ENCODE measurements around the gene WDR35.
"Not testable (repeated sequence)": the region's sequence is repeated elsewhere in the genome, so short reads cannot be mapped to it uniquely, and the experiment has no call there.

WDR35 gene

GRCh38 chr2:19942199-19942598, 47.7 kb downstream of the WDR35 start:
- TF ChIP-seq POLR2A (IDR thresholded peaks at IDR 0.05; ENCODE audit: low read length) (no peak), GATA1 (IDR thresholded peaks at IDR 0.05; ENCODE audit: low read depth, low read length) (no peak)
- no peak for DNase-seq

GRCh38 chr2:19937004-19937403, 52.9 kb downstream of the WDR35 start:
- TF ChIP-seq POLR2A (IDR thresholded peaks at IDR 0.05; ENCODE audit: low read length) (no peak), GATA1 (IDR thresholded peaks at IDR 0.05; ENCODE audit: low read depth, low read length) (no peak)
- DNase-seq: peak; percentile 45 to 59

GRCh38 chr2:19936203-19936602, 53.7 kb downstream of the WDR35 start:
- TF ChIP-seq POLR2A (IDR thresholded peaks at IDR 0.05; ENCODE audit: low read length) (no peak), GATA1 (IDR thresholded peaks at IDR 0.05; ENCODE audit: low read depth, low read length) (no peak)
- DNase-seq: no peak

- no peak for TF ChIP-seq GATA1 (IDR thresholded peaks at IDR 0.05; ENCODE audit: low read depth, low read length)
- no peak for TF ChIP-seq POLR2A (IDR thresholded peaks at IDR 0.05; ENCODE audit: low read length)
- no peak for DNase-seq
Measured at GRCh38 chr2:19933351-19933981, 56.4 kb downstream of the WDR35 start.

- no peak for DNase-seq
- TF ChIP-seq POLR2A (IDR thresholded peaks at IDR 0.05; ENCODE audit: low read length): no peak
Measured at GRCh38 chr2:19932928-19933327, 57.0 kb downstream of the WDR35 start.

- DNase-seq: peak in 1 of 2 experiments; percentile 32
- no peak for TF ChIP-seq POLR2A (IDR thresholded peaks at IDR 0.05; ENCODE audit: low read length)
- TF ChIP-seq GATA1 (IDR thresholded peaks at IDR 0.05; ENCODE audit: low read depth, low read length): no peak
Measured at GRCh38 chr2:19929226-19929625, 60.7 kb downstream of the WDR35 start.

GRCh38 chr2:19927816-19928215, 62.1 kb downstream of the WDR35 start:
- peak; percentile 4 to 19 for DNase-seq

GRCh38 chr2:19924526-19924925, 65.4 kb downstream of the WDR35 start:
- DNase-seq: peak in 1 of 2 experiments; percentile 10

GRCh38 chr2:19922188-19922587, 67.7 kb downstream of the WDR35 start:
- DNase-seq: not testable (repeated sequence)

GRCh38 chr2:19916385-19916950, 73.4 kb downstream of the WDR35 start:
- no peak for TF ChIP-seq POLR2A (IDR thresholded peaks at IDR 0.05; ENCODE audit: low read length)
- TF ChIP-seq GATA1 (IDR thresholded peaks at IDR 0.05; ENCODE audit: low read depth, low read length): no peak
- no peak for DNase-seq

- TF ChIP-seq POLR2A (IDR thresholded peaks at IDR 0.05; ENCODE audit: low read length): no peak
- no peak for TF ChIP-seq GATA1 (IDR thresholded peaks at IDR 0.05; ENCODE audit: low read depth, low read length)
- no peak for DNase-seq
Measured at GRCh38 chr2:19914266-19914975, 75.5 kb downstream of the WDR35 start.

GRCh38 chr2:19911808-19912509, 77.9 kb downstream of the WDR35 start:
- no peak for TF ChIP-seq POLR2A (IDR thresholded peaks at IDR 0.05; ENCODE audit: low read length)
- TF ChIP-seq GATA1 (IDR thresholded peaks at IDR 0.05; ENCODE audit: low read depth, low read length): no peak
- DNase-seq: no peak

- peak; percentile 66 to 79 for DNase-seq
- TF ChIP-seq POLR2A (IDR thresholded peaks at IDR 0.05; ENCODE audit: low read length) (peak; percentile 7), GATA1 (IDR thresholded peaks at IDR 0.05; ENCODE audit: low read depth, low read length) (no peak)
Measured at GRCh38 chr2:19902216-19902740, 87.6 kb downstream of the WDR35 start.

GRCh38 chr2:19901442-19902215, 88.3 kb downstream of the WDR35 start, which contains the start of gene TTC32:
TTC32 (minus strand) TSS chr2:19901983; CDS start chr2:19901854, 129 bp downstream.
- DNase-seq: peak; percentile 98 to 99
- peak; percentile 44 for TF ChIP-seq GATA1 (IDR thresholded peaks at IDR 0.05; ENCODE audit: low read depth, low read length)
- peak; percentile 99 for TF ChIP-seq POLR2A (IDR thresholded peaks at IDR 0.05; ENCODE audit: low read length)
